Measurements from ENCODE around the gene TRMT5.

GRCh38 chr14:60986500-60986899 lies 5.6 kb upstream of the TRMT5 start:
- TF ChIP-seq CTCF (IDR thresholded peaks at IDR 0.05 in 8 of 11, conservative IDR thresholded peaks at IDR 0.05 in 3 of 11): no peak
- TF ChIP-seq POLR2A (IDR thresholded peaks at IDR 0.05): no peak
